Stimulated activated CD4-positive, alpha-beta T cell treated with anti-CD3 and anti-CD28 coated beads, Interleukin-2, amount 100 ng/mL, for 48 hours (primary cell): ENCODE measurements around the gene AMOT.

Experiments
- DNase-seq, 2 donors: peaks; one replicate each; pipeline ENCODE4 v3.0.0-alpha.2; 2020

AMOT gene

DNA sequence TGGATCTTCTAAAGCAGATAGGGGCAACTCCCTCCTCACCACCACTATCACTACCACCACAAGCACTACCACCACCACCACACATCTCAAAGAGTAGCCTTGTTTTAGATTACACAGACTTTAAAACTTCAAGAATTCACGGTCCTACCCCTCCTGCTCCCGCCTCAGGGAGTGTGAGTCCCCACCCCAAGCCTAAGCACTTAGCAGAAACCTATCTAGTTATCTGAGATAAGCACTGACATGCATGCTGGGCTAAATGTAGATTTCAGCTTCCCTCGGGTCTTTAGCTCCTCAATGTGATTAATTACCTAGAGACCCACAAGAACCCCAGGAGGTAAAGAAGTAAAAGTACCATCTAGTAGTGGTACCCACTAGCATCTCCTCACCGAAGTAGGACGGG is 775 bp downstream of the AMOT start:
- DNase-seq: no peak

DNA sequence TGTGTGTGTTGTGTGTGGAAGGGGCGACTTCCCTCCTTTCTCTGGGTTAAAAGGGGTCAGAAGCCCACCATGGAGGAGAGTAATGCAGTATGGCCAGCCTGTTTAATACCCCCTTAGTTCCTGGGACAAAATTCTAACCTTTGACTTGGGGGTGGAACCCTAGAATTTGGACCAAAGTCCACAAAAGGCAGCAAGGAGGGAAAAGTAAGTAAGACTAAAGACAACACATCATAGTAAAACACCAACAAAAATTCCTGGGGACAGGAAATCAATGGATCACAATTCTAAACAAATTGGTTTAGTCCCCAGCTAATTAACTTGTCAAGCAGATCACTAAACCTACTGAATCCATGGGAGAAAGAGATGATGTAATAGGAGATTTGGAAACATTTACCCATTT is 3.1 kb downstream of the AMOT start:
- no peak for DNase-seq

DNA sequence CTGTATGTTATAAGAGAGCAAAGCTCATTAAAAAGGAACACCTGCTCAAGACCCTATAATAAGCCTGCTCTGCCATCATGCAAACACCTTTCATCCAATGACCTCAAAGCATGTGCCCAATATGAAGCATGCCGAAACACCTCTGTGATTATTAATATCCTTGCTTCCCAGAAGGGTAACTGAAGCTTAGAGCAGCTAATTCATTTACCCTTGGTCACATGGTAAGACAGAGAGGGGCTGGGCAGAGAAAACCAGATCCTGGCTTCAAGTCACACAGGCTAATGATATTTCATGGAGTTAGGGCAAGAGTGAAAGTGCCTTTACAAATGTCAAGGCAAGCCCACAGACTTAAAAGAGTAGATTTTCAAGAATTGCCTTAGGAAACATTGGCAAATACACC is 5.6 kb downstream of the AMOT start:
- DNase-seq: no peak

DNA sequence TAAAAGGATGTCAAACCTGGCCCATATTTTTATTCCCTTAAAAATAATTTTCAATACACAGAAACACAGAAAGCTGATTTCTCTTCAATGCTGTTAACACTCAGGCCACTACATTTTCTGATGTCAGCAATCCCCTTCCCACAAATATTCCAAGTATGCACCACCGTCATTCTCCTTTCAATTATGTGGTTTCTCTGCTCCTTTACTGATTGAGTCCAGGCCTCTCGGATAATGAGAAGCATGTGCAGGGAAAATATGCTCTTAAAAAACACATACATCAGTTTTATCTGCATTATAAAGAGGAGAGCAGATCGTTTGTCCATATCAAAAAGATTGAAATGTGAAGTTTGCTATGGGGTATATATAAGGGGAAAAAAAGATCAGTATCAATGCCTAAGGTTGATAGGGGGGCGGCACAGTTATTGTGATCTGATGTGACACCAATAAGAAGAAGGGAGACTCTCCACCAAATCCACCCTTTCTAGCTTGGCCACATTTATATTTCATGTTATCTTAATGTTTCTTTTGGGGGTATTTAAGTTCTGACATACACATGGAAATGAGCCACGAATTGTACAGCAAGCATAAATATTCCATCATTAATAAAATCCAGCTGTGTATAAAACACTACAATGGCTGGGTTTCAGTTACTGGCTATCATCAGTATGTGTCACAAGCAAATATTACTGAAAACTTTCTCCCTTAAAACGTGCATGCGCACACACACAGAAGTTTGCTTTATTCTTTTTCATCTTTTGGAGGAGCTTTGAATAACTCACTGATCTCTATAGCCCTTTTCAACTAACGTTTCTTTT is 6.4 kb downstream of the AMOT start:
- DNase-seq: no peak

DNA sequence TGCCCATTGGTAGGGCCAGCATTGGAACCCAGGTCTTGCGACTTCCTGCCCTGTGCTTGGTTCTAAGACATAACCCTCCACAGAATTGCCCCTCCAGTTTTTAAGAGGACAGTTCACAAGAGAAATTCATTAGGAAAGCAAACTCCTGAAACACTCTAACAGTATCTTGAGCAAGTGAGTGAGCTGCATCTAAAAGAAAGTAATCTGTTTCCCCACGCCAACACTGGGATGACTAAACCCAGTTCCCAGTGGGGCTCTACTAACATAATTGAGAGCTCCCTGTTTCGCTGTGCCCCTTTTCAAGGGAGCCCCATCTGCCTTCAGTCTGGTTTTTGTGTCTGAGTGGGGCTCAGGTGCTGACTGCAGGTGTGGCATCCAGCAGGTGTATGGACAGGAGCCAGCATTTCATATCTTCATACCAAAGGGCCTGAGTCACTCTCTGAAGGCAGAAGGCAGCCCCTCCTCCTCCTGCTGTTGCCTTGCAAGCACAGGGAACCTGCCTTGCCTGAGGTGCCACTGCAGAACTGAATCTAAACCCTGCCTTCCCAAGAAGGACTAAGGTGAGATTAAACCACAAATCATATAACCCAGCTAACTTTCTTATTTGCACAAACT is 8.0 kb downstream of the AMOT start:
- DNase-seq: no peak

DNA sequence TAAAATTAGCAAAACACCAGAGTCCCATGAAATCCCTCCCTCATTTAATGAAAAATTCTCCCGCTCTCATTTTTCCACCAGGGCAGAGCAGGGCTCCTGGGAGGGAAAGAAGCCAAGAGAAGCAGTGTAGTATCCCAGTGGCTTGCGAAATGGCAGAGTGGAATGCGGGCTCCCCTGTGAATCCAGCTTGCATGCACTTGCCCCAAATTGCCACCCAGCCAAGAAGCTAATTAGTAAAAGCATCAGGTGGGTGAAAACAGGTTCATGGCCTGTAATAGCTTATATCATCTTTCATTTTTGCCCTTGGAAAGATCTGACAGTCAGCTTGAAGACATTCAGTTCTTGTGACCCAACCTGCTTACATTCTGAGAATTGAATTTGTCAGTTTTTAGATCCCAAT is 10.1 kb downstream of the AMOT start:
- DNase-seq: no peak

DNA sequence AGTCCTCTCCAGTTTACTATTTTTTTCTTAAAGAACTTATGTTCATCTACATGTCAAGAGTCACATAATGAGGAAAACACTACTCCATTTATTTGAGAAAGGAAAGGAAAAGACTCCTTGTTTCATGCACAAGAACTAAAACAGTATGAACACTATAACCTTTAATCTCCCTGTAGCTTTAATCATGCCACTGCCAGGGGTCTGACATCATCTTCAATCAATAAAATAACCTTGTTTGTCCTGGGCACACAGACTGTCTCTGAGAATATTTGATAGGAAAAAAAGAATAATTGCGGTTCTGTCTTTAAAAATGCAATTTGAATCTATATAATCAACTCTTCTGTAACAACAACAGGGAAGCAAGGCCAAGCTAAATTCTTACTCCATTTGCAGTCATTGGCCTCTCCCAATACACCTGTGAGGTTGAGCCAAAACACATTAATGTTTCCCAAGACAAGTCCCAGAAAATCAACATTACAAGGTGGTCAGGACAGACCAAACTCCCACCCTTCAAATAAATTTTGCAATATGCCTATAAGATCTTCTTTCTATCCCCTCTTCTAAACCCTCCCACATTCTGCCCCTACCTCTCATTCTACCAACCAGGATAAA is 13.2 kb downstream of the AMOT start:
- DNase-seq: no peak

DNA sequence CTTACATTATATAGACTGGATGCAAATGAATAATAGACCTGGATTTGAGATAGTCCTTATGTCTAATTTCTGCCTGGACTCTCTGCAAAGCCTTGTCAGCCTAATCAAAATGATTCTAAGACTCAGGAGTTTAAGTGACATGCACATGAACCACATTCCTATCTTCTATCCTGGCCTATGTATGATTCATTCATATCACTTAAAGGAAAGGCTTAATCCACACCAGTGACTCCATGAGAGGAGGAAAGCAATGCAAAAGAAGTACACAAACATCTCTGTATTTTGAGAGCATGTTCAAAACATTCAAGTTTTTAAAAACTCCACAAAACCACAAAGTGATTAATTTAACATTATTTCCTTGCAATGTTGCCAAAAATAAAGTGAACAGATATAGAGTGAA is 14.6 kb downstream of the AMOT start:
- DNase-seq: no peak

DNA sequence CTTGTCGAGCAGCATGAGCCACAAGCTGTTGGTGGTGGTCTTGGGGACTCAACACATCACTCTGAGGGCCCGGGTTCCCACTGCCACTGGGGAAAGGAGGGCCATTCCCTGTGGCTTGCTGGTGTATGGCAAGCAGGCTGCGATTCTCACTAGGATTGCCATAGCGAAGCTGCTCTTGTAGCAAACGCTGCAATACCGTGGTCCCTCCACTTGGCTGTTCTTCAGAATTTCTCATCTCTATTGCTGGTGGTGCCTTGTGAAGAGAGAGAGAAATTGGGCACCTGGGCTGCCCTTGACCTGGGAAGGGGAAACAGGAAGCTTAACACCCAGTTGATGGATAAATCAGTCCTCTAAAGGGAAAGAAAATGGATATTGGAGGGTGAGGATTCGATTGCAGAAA is 17.7 kb downstream of the AMOT start:
- DNase-seq: no peak

DNA sequence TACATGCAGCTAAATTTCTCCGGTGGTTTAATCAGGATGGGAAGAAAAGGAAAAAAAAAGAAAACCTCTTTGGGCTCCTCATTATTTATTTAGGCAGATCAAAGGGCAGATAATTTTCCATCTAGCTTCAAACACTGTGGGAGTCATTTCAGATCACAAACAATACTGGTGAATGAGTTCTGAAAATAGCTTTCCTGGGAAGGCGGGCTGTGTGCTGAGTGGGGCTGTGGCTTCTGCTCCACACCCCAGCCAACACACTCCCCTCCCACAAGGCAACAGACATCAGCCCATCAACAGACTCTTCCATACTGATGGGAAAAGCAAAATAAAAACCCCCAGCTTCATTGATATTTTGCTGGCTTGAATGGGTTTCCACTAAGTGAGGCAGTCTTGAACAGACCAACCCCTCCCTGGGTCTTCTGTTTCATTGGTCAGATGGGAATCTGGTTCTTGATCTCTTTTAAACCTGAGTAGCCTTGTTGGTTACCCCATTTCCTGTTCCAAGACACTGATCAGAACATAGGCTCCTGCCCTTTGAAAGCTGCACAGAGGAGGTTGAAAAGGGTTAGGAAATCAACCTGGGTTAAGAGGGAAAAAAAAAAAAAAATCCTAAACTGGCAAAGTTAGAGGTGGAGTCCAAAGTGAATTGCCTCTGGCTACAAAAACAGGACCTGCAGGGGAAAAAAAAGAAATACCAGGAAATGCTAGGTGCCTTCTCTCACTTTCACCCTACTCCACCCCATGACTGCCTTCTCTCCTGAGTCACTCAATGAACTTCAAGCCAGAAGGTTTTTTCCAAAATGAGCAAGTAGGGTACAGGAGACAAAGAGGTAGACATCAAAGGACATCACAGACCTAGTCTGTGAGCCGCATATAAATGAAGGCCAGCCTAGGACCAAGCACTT is 20.0 kb downstream of the AMOT start:
- DNase-seq: no peak

DNA sequence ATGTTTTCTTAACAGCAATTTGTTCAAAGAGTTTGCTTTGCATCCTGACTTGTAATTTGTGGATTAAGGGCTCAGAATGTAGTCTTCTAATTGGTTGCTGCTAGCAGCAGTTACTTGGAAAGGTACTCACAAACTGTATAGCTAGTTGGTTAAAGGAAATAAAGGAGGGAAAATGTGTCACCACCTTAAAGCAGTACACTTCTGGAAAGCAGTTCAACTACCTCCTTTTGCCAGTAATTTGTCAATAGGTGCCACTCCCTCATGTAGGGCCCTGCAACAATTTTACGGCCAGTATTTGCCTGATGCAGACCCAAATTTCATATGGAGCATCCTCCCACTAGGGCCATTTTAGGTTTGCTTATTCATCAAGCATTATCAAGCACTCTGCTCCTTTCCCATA is 20.8 kb downstream of the AMOT start:
- DNase-seq: no peak

DNA sequence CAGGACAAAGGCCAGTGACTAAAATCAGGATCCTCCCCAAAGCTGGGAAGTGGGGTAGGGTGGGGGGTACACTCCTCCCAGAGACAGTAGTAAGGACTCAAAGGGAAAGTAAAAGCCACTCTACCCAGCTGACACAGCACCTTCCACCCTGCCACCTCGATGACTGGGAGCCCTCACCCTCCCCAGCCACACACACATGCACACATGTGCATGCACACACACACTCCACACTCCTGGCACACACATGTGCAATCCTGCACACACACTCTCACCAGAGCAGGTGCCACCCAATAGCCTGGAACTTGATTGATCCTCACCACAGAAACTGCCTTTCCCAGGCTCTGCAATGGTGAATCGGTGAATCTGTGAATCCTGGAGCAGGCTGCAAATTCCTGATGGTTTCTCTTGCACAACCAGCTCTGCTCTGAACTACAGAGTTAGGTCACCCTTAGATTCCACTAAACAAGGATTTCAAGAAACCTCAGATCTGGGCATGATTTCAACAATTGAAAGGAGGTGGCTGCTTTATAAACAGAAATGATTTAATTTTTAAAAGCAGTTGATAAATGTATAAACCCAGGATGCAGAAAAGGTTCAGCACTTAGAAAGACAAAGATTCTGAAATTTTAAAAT is 21.5 kb downstream of the AMOT start:
- no peak for DNase-seq

DNA sequence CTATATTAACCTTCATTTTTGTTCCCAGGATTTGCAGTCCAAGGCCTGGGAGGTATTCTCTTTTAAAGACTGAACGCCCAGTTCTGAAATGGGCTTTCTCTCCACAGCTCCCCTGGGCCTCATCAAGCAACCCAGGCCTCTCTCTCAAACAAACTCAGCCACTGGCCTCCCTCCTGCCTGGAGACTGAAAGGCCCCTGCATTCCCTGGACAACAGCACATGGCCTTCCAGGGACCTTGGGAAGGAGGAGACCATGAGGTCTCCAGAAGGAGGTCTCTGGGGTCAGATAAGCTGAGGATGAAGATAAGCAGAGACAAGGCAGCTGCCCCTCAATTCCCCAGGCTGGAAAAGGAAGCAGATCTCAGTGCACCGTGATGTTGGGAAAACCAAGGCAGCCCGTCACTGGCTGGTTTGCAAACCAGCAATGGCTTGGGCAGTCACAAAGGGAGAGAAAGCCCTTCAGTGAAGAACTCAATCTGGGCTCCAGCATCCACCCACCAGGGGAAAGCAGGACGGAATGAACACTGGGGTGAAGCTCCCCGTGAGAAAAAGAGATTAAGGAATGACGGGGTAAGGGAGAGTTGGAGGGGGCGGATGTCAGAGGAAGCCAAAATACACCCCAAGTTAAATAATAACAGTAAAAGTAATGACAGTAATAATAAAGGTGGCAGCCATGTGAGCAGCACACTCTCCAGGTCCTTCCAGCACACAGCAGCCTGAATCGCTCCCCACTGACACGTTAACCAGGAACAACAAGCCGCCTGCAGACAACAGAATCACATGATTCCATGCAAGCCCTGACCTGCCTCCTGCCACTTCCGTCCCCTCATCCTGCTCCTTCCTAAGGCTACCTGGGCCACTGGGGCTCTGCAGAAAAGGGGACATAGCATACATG is 22.3 kb downstream of the AMOT start:
- no peak for DNase-seq

DNA sequence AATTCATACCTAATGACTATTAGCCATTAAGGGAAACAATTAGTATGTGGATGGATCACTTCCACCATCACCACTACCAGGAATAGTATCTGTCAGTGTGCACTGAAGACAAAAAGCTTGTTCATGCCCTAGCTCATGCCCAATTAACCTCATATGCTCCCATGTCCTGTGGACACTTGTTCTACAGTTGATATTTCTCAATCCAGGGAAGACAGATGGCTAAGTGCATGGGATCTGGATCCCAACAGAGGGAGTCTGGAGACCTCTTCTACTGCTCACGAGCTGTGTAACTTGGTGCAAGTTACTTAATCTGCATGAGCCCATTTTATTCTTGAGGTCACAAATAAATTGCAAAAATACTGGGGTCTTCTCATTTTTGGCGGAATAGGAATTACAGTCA is 23.7 kb downstream of the AMOT start:
- no peak for DNase-seq

DNA sequence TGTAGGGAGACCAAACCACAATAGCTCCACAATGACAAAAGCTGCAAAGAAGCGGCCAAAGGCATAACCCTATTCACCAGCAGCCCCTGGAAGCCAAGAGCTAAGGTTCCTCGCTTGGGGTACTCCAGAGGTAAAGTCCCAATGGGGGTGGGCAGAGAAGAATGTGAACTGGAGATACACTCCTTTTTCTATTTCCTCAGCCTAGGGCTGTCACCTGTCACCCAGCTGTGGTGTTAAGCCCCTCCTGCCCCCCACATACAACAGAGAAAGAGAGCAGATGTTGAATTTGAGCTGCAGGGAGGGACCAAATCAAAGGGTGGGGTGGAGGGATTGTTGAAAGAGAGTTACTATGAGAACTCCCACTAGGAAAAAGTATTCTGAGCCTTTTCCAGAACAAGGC is 26.1 kb downstream of the AMOT start:
- DNase-seq: no peak

DNA sequence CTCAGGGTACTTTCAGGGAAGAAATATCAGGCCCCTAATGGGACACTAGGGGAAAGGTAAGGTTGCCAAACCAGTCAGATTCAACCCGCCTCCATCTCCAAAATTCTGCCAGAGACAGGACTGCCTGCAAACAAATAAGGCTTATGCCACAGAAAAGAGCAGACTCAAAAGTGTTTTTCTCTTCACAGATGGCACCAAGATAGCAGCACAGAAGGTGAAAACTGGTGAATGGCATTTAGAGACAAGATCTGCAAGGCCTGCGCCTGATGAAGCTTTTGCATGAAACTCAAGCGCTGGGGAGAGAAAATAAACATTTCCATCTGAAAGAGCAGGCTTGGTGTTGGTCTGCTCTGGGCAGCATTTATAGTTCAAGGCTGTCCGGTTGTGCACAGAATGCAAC is 27.9 kb downstream of the AMOT start:
- no peak for DNase-seq

DNA sequence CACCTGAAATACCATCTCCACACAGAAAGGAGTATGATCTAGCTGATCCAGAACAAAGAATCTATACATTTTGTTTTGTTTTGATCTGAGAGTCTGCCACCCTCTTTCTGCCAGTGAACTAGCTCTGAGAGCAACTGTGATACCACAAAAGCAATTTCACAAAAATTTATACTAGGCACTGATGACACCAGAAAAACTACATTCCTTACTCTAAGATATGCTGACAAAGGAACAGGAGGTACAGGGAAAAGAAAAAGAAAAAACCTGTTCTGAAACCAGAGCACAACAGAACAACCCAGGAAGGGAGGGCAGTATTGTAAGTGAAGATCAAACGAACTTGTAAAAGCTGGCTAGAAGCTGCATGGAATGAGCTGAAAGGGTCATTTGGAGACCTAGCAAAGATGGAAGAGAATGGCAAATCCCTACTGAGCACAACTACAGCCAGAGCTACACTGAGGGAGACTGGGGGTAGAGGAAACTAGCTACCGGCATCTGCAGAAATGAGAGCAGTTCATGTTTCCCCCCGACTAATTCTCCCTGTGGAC is 31.9 kb downstream of the AMOT start:
- DNase-seq: no peak

DNA sequence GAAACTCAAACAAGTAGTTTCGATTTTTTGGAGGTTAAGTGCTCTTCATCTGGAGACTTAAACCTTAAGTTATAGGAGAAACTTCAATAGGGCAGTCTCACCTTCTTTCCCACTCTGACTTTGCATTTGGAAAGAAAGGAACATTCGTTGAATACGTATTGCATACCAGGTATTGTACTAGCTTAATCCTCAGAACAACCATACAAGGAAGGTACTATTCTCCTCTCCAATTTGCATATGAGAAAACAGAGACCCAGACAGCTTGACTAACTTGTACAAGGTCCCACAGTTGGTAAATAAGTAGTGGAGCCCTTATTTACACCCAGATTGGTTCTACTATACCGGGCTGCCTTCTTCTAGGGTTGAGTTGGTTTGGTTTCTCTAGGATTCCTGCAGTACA is 32.6 kb downstream of the AMOT start:
- DNase-seq: no peak

DNA sequence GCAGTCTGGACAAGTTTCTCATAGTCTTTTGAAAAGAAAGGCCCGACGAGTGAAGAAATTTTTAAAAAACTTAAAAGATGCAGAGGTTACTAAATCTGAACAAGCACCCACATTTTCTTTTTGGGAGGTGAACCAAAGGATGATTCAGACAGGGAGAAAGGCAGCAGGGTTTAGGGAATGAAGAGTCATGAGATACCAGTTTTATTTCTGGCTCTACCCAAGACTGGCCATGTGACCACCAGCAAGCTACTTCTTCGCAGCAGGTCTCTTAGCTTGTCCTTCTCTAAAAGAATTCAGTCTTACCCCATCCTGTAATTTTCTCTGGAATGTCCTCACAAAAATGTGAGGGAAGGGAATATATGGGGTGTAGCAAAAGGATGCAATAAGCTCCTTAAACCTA is 37.6 kb downstream of the AMOT start:
- no peak for DNase-seq

DNA sequence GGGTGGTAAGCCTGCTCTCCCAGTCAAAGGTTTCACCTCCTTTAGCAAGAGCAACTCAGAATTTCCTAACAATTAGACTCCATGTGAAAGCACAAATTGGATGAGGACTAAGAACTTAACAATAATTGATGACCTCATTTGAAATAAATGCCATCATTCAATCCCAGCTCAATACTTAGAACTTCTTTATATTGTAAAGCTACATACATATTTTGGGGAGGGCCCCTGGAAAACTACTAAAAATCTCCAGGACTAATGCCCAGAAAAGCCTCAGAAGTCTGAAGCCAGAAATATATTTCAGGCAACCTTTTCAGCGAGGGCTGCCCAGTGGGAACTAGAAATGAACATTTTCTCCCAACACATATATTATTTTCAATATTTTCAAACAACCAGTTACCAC is 38.1 kb downstream of the AMOT start:
- DNase-seq: no peak

DNA sequence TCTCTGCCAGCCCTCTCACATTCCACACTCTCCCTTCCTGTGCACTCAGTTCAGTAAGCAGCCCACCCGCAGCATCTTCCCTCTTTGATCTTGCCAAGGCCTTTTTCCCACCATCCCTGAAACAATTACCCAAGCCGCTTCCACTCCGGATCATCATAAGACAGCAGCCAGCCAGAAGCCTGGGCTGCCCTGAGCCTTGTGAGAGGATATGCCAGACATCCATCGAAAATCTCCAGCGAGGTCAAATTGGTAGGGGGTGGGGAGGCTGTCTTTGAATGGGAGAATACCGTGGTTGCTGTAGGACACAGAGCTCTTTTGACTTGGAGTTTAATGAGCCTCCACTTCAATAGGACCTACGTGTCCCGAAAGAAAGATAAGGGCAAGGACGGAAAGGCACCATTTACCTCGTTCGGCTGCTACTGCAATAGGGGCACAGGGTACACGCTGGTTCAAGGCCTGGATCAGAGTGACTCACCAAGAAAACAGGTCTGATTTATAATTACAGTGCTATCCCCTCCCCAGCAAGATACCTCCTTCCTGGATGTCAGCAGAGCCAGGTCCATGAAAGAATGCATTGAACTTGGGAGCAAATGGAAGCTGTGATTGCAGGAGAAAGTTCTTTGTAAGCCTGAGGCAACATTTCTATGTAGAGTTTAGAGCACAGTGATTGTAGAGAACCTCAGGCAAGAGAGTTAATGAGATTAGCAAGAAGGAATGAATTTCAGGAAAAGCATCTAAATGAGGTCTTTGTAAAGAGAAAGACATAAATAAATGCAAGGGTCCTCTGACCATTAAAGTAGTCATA is 39.5 kb downstream of the AMOT start:
- no peak for DNase-seq
